ENCODE results near the gene PTPRR.
A peak's percentile ranks its signal among the peaks of the same experiment; 100 is the strongest.

The PTPRR gene

GRCh38 chr12:70590051-70590450, 330.5 kb downstream of the PTPRR start:
- DNase-seq, result peak; percentile 14 to 39

Measured in stimulated activated CD4-positive, alpha-beta T cell treated with anti-CD3 and anti-CD28 coated beads, Interleukin-4, amount 100 ng/mL, for 4 hours (primary cell).